H1 (cell line): Measurements from ENCODE around the gene TP53BP1. TPM values are rescaled to one million over a fixed set of nuclear protein-coding genes. Genes with fewer than 3 reads are reported as not detected.

ENCODE experiments used
- polyA plus RNA-seq, 7 experiments: library from polyadenylated mRNA; depleted of rRNA in 3 of 7; stranded (reverse) in 5 of 7; unstranded in 2 of 7; fragments of >200 nt in 5 of 7; fragments of 200-250 nt in 2 of 7; gene quantifications; 1 replicate in 5 of 7; 2 replicates in 1 of 7; 4 replicates in 1 of 7; pipeline versions ENCODE4 v1.2.1 to v1.2.3, GENCODE V29; 2011 to 2013; ENCODE audit warnings: missing spikeins in 2 of 7, mixed read lengths in 2 of 7
- total RNA-seq: library from RNA; stranded (reverse); fragmentation: NEBNext Ultra II Directional; extraction: Animal tissue kit (Norgen Biotek cat#: 25700); gene quantifications from 2 replicates; pipeline ENCODE4 v1.2.1, GENCODE V29; 2021

TP53BP1 gene
- total and polyA plus RNA-seq, 2 of the 8 experiments (the other 6 are each of a cell fraction or from before 2014, with no cell fraction given), result 34.1 to 63.6 TPM

Other genes with a start within 250 kb of the TP53BP1 start
- not detected in 2 replicates for gene TGM5, start 226.2 kb downstream of the TP53BP1 start, total RNA-seq
- gene TGM5, start 226.2 kb downstream of the TP53BP1 start, polyA plus RNA-seq (2011; rRNA removed), result not detected in 2 replicates
- not detected in 2 replicates for gene TGM7, start 190.9 kb downstream of the TP53BP1 start, total RNA-seq
- 0.05 TPM in 1 of 2 replicates, not detected in the other for gene TGM7, start 190.9 kb downstream of the TP53BP1 start, polyA plus RNA-seq (2011; rRNA removed)
- gene LCMT2, start 162.6 kb downstream of the TP53BP1 start, total RNA-seq, result 9.3 and 11.2 TPM in 2 replicates
- gene LCMT2, start 162.6 kb downstream of the TP53BP1 start, polyA plus RNA-seq (2011; rRNA removed), result 7.1 and 11.9 TPM in 2 replicates
- gene ZSCAN29, start 122.1 kb downstream of the TP53BP1 start, total RNA-seq, result 38.6 and 41.3 TPM in 2 replicates
- gene ZSCAN29, start 122.1 kb downstream of the TP53BP1 start, polyA plus RNA-seq (2011; rRNA removed), result 6.4 and 9.5 TPM in 2 replicates
- 23.1 and 23.4 TPM in 2 replicates for gene TUBGCP4, start 122.1 kb downstream of the TP53BP1 start, total RNA-seq
- 7.2 and 7.3 TPM in 2 replicates for gene TUBGCP4, start 122.1 kb downstream of the TP53BP1 start, polyA plus RNA-seq (2011; rRNA removed)
- gene MAP1A, start 24.5 kb upstream of the TP53BP1 start, total RNA-seq, result 2.4 and 3.4 TPM in 2 replicates
- gene MAP1A, start 24.5 kb upstream of the TP53BP1 start, polyA plus RNA-seq (2011; rRNA removed), result 0.57 and 0.80 TPM in 2 replicates
- gene PPIP5K1, start 97.1 kb upstream of the TP53BP1 start, total RNA-seq, result 18.8 and 24.3 TPM in 2 replicates
- gene PPIP5K1, start 97.1 kb upstream of the TP53BP1 start, polyA plus RNA-seq (2011; rRNA removed), result 22.7 and 30.4 TPM in 2 replicates
- gene CKMT1B, start 100.9 kb upstream of the TP53BP1 start, total RNA-seq, result 27.1 and 30.5 TPM in 2 replicates
- gene CKMT1B, start 100.9 kb upstream of the TP53BP1 start, polyA plus RNA-seq (2011; rRNA removed), result 91.3 and 111 TPM in 2 replicates
- 0.34 and 0.42 TPM in 2 replicates for gene STRC, start 125.6 kb upstream of the TP53BP1 start, total RNA-seq
- gene STRC, start 125.6 kb upstream of the TP53BP1 start, polyA plus RNA-seq (2011; rRNA removed), result 0.41 and 0.57 TPM in 2 replicates
- gene CATSPER2, start 155.7 kb upstream of the TP53BP1 start, total RNA-seq, result 1.2 TPM in 2 replicates
- gene CATSPER2, start 155.7 kb upstream of the TP53BP1 start, polyA plus RNA-seq (2011; rRNA removed), result 0.89 and 1.9 TPM in 2 replicates
- 33.8 and 35.0 TPM in 2 replicates for gene CKMT1A, start 200.7 kb upstream of the TP53BP1 start, total RNA-seq
- 38.9 and 44.8 TPM in 2 replicates for gene CKMT1A, start 200.7 kb upstream of the TP53BP1 start, polyA plus RNA-seq (2011; rRNA removed)